ENCODE data around the gene HIGD2A. TPM values are rescaled to one million over a fixed set of nuclear protein-coding genes. Genes with fewer than 3 reads are reported as not detected.
A peak's percentile ranks its signal among the peaks of the same experiment; 100 is the strongest.

Gene HIGD2A
- total RNA-seq, 4 donors from 2014 or later: 4.6 to 74.5 (median 26.7) TPM

GRCh38 chr5:176366232-176366894 lies 22.2 kb upstream of the HIGD2A start:
- Histone ChIP-seq H3K27me3 (no peaks in the 10 kb centered on the region), H3K4me3 (peak overlapping the region; percentile 34 to 70), H3K9me3 (no peaks in the 10 kb centered on the region), H3K36me3 (no peaks in the 10 kb centered on the region), H3K4me1 (no peaks in the 10 kb centered on the region), H3K27ac (peak overlapping the region; percentile 44 to 76)
- no peak for DNase-seq
- TF ChIP-seq POLR2A (IDR thresholded peaks at IDR 0.05) (no peak), CTCF (IDR thresholded peaks at IDR 0.05) (no peak)
- intact Hi-C loops (cut with DNase I; ENCODE audit: low total_unique reads): no loop called here

DNA sequence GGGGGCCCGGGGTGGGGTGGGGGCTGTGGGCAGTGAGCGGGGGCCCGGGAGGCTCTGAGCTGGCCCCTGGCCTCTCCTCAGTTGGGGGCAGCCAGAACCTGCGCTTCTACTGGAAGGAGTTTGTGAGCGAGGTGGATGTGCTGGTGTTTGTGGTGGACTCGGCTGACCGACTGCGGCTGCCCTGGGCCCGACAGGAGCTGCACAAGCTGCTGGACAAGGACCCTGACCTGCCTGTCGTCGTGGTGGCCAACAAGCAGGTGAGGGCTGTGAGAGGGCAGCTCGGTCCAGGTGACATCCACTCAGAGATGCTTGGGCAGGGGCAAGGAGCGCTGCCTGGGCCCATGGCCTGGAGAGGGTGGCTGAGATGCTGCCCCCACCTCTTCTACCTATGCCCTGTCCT lies 19.8 kb upstream of the HIGD2A start:
- DNase-seq: no peak
- H3K9me3 ChIP-seq: no peaks in the 10 kb centered on the region
- TF ChIP-seq POLR2A (IDR thresholded peaks at IDR 0.05): no peak
- no peak for TF ChIP-seq CTCF (IDR thresholded peaks at IDR 0.05)
- H3K4me1 ChIP-seq: no peaks in the 10 kb centered on the region
- H3K4me3 ChIP-seq: no peak overlapping the region
- H3K27ac ChIP-seq: no peak overlapping the region
- no peaks in the 10 kb centered on the region for H3K27me3 ChIP-seq
- intact Hi-C loops (cut with DNase I; ENCODE audit: low total_unique reads): no loop called here
- H3K36me3 ChIP-seq: no peaks in the 10 kb centered on the region

- no peak for TF ChIP-seq CTCF (IDR thresholded peaks at IDR 0.05)
- no peak for TF ChIP-seq POLR2A (IDR thresholded peaks at IDR 0.05)
- Histone ChIP-seq H3K27ac (no peak overlapping the region), H3K4me3 (no peak overlapping the region), H3K4me1 (no peaks in the 10 kb centered on the region), H3K9me3 (no peaks in the 10 kb centered on the region), H3K36me3 (no peaks in the 10 kb centered on the region), H3K27me3 (no peaks in the 10 kb centered on the region)
- intact Hi-C loops (cut with DNase I; ENCODE audit: low total_unique reads): no loop called here
- no peak for DNase-seq
These were observed 18.4 kb upstream of the HIGD2A start for GRCh38 chr5:176369934-176370711.

- no peaks in the 10 kb centered on the region for H3K36me3 ChIP-seq
- no peaks in the 10 kb centered on the region for H3K4me1 ChIP-seq
- H3K4me3 ChIP-seq: no peak overlapping the region
- DNase-seq: no peak
- H3K9me3 ChIP-seq: no peaks in the 10 kb centered on the region
- intact Hi-C loops (cut with DNase I; ENCODE audit: low total_unique reads): no loop called here
- no peak for TF ChIP-seq POLR2A (IDR thresholded peaks at IDR 0.05)
- TF ChIP-seq CTCF (IDR thresholded peaks at IDR 0.05): no peak
- no peaks in the 10 kb centered on the region for H3K27me3 ChIP-seq
- no peak overlapping the region for H3K27ac ChIP-seq
These were observed 16.7 kb upstream of the HIGD2A start for GRCh38 chr5:176371621-176372539.
